ENCODE measurements around the gene NUPR1. TPM values are rescaled to one million over a fixed set of nuclear protein-coding genes. Genes with fewer than 3 reads are reported as not detected.
"Not testable (repeated sequence)": the region's sequence is repeated elsewhere in the genome, so short reads cannot be mapped to it uniquely, and the experiment has no call there.

NUPR1 gene
- not detected in 2 replicates for total RNA-seq

- intact Hi-C loops (cut with micrococcal nuclease) = no loop called here
Measured at GRCh38 chr16:28538733-28539596, at the start of gene NUPR1. NUPR1 (minus strand) TSS chr16:28538974; CDS start chr16:28538907, 67 bp downstream.

GRCh38 chr16:28587386-28587785 lies 48.6 kb upstream of the NUPR1 start:
- intact Hi-C loops (cut with micrococcal nuclease) = no loop called here

GRCh38 chr16:28586466-28586865 lies 47.7 kb upstream of the NUPR1 start:
- intact Hi-C loops (cut with micrococcal nuclease) = no loop called here

GRCh38 chr16:28585674-28586073 lies 46.9 kb upstream of the NUPR1 start:
- intact Hi-C loops (cut with micrococcal nuclease) = no loop called here

- intact Hi-C loops (cut with micrococcal nuclease) = no loop called here
Measured at GRCh38 chr16:28580726-28581315, 42.0 kb upstream of the NUPR1 start.

- intact Hi-C loops (cut with micrococcal nuclease) = no loop called here
Measured at GRCh38 chr16:28575446-28576109, 36.8 kb upstream of the NUPR1 start.

GRCh38 chr16:28574925-28575324 lies 36.2 kb upstream of the NUPR1 start:
- intact Hi-C loops (cut with micrococcal nuclease) = no loop called here

- intact Hi-C loops (cut with micrococcal nuclease) = no loop called here
Measured at GRCh38 chr16:28573738-28574718, 35.3 kb upstream of the NUPR1 start.

- intact Hi-C loops (cut with micrococcal nuclease) = no loop called here
Measured at GRCh38 chr16:28572696-28573510, 34.1 kb upstream of the NUPR1 start.

GRCh38 chr16:28569968-28570752 lies 31.4 kb upstream of the NUPR1 start:
- intact Hi-C loops (cut with micrococcal nuclease) = no loop called here

GRCh38 chr16:28569021-28569420 lies 30.2 kb upstream of the NUPR1 start:
- intact Hi-C loops (cut with micrococcal nuclease) = no loop called here

- intact Hi-C loops (cut with micrococcal nuclease) = no loop called here
Measured at GRCh38 chr16:28567292-28567691, 28.5 kb upstream of the NUPR1 start.

- intact Hi-C loops (cut with micrococcal nuclease) = not testable (repeated sequence)
Measured at GRCh38 chr16:28566233-28566925, 27.6 kb upstream of the NUPR1 start.

GRCh38 chr16:28563218-28563617 lies 24.4 kb upstream of the NUPR1 start:
- intact Hi-C loops (cut with micrococcal nuclease) = no loop called here

GRCh38 chr16:28562199-28562598 lies 23.4 kb upstream of the NUPR1 start:
- intact Hi-C loops (cut with micrococcal nuclease) = no loop called here

- intact Hi-C loops (cut with micrococcal nuclease) = no loop called here
Measured at GRCh38 chr16:28561557-28562187, 22.9 kb upstream of the NUPR1 start.

- intact Hi-C loops (cut with micrococcal nuclease) = loop anchor here (10.0 kb wide), 1 partner anchor 376 kb away; the partner anchor contains the start of gene CD19
Measured at GRCh38 chr16:28558456-28558855, 19.7 kb upstream of the NUPR1 start.

GRCh38 chr16:28556914-28557320 lies 18.1 kb upstream of the NUPR1 start:
- intact Hi-C loops (cut with micrococcal nuclease) = loop anchor here (10.0 kb wide), 1 partner anchor 378 kb away; the partner anchor contains the start of gene CD19

Data from T-helper 1 cell treated with Interleukin-12 subunit alpha and Interleukin-12 subunit beta and Interleukin-4 antibody, amounts not matched to agents 30 ng/mL and 1 ng/mL, for 36 hours (primary cell).